Neural cell (in vitro differentiated cells): ENCODE data around the gene SUSD2. TPM values are rescaled to one million over a fixed set of nuclear protein-coding genes. Genes with fewer than 3 reads are reported as not detected.

ENCODE experiments used
- H2AFZ ChIP-seq: fragments of 200-600, 300-800 bp; sonication (generic), shearing (Covaris generic); 2 replicates; pipeline ENCODE4 v1.6.0; 2014; ENCODE audit warnings: low read depth, mild to moderate bottlenecking, antibody characterized with exemption, low read length, moderate library complexity
- H3F3A ChIP-seq: fragments of 200-600 bp; shearing (Covaris generic); 2 replicates; pipeline ENCODE4 v1.6.1; 2016; ENCODE audit warnings: mild to moderate bottlenecking, moderate library complexity, mixed read lengths, antibody characterized with exemption, low read length; ENCODE audit not compliant: insufficient read depth, poor library complexity, severe bottlenecking
- H3K27ac ChIP-seq: fragments of 200-600, 300-800 bp; sonication (generic), shearing (Covaris generic); 2 replicates; pipeline ENCODE4 v1.5.1; 2014; ENCODE audit warnings: mild to moderate bottlenecking, low read length, moderate library complexity
- H3K27me3 ChIP-seq: fragments of 300-800, 200-600 bp; sonication (generic), shearing (Covaris generic); 2 replicates; pipeline ENCODE4 v1.6.0; 2014; ENCODE audit warnings: mild to moderate bottlenecking, low read depth, low read length, moderate library complexity; ENCODE audit not compliant: insufficient read depth
- H3K36me3 ChIP-seq: fragments of 300-800, 200-600 bp; sonication (generic), shearing (Covaris generic); 2 replicates; pipeline ENCODE4 v1.5.1; 2014; ENCODE audit warnings: mild to moderate bottlenecking, antibody characterized with exemption, low read length, moderate library complexity; ENCODE audit not compliant: insufficient read depth
- H3K4me2 ChIP-seq: fragments of 300-800, 200-600 bp; sonication (generic), shearing (Covaris generic); 2 replicates; pipeline ENCODE4 v1.6.0; 2014; ENCODE audit warnings: mild to moderate bottlenecking, low read length
- H3K4me3 ChIP-seq: fragments of 300-800, 200-600 bp; sonication (generic), shearing (Covaris generic); 2 replicates; pipeline ENCODE4 v1.5.1; 2014; ENCODE audit warnings: mild to moderate bottlenecking, low read length, moderate library complexity
- H3K79me2 ChIP-seq: fragments of 200-600 bp; shearing (Covaris generic); replicated peaks from 2 replicates; pipeline ENCODE4 v1.6.0; 2014; ENCODE audit warnings: mild to moderate bottlenecking, low read length, moderate library complexity; ENCODE audit not compliant: insufficient read depth
- H3K9ac ChIP-seq: fragments of 300-800, 200-600 bp; sonication (generic), shearing (Covaris generic); 2 replicates; pipeline ENCODE4 v1.6.1; 2016; ENCODE audit warnings: mild to moderate bottlenecking, low read length, mixed read lengths
- H3K9me2 ChIP-seq: fragments of 200-600 bp; shearing (Covaris generic); 2 replicates; pipeline ENCODE4 v1.6.1; 2016; ENCODE audit warnings: mild to moderate bottlenecking, low read length, mixed read lengths; ENCODE audit not compliant: insufficient read depth
- H3K9me3 ChIP-seq: fragments of 200-600, 300-800 bp; sonication (generic), shearing (Covaris generic); 2 replicates; pipeline ENCODE4 v1.6.1; 2016; ENCODE audit warnings: mild to moderate bottlenecking, mixed run types, low read length, moderate library complexity, mixed read lengths
- H4K20me1 ChIP-seq: fragments of 200-600 bp; shearing (Covaris generic); 2 replicates; pipeline ENCODE4 v1.6.1; 2016; ENCODE audit warnings: mild to moderate bottlenecking, mixed run types; ENCODE audit not compliant: insufficient read depth
- EP300 ChIP-seq: fragments of 450-650 bp; conservative IDR thresholded peaks from 2 replicates; pipeline ENCODE4 v1.6.1; 2014; ENCODE audit warnings: antibody characterized with exemption, mild to moderate bottlenecking, moderate library complexity; ENCODE audit not compliant: poor library complexity, severe bottlenecking
- EZH2 ChIP-seq: fragments of 200-600, 300-800 bp; shearing (Covaris generic), sonication (generic); IDR thresholded peaks from 2 replicates; pipeline ENCODE4 v1.6.1; 2014; ENCODE audit warnings: antibody characterized with exemption, low read length, borderline replicate concordance, mild to moderate bottlenecking; ENCODE audit not compliant: insufficient read depth, poor library complexity, severe bottlenecking
- MXI1 ChIP-seq: fragments of 450-650 bp; conservative IDR thresholded peaks from 2 replicates; pipeline ENCODE4 v1.6.1; 2014; ENCODE audit warnings: antibody characterized with exemption, mild to moderate bottlenecking; ENCODE audit not compliant: poor library complexity, severe bottlenecking
- POLR2AphosphoS5 ChIP-seq: IDR thresholded peaks from 2 replicates; pipeline ENCODE4 v1.6.1; 2012
- RAD21 ChIP-seq: fragments of 450-650 bp; conservative IDR thresholded peaks from 2 replicates; pipeline ENCODE4 v1.6.1; 2014; ENCODE audit warnings: antibody characterized with exemption, mild to moderate bottlenecking, moderate library complexity
- SMC3 ChIP-seq: fragments of 450-650 bp; conservative IDR thresholded peaks from 2 replicates; pipeline ENCODE4 v1.6.1; 2014; ENCODE audit warnings: antibody characterized with exemption, mild to moderate bottlenecking, moderate library complexity; ENCODE audit not compliant: poor library complexity
- TAF1 ChIP-seq: IDR thresholded peaks from 2 replicates; pipeline ENCODE4 v1.6.1; 2012; ENCODE audit warnings: low read depth
- polyA plus RNA-seq: library from polyadenylated mRNA; depleted of rRNA; stranded (reverse); fragments of >200 nt; gene quantifications from 2 replicates; pipeline ENCODE4 v1.2.3, GENCODE V29; 2014
- TF ChIP-seq, protein P1 (sequence below): fragments of 450-650 bp; IDR thresholded peaks from 2 replicates; pipeline ENCODE4 v1.5.1; 2014; ENCODE audit warnings: antibody characterized with exemption, mild to moderate bottlenecking, moderate library complexity; ENCODE audit not compliant: poor library complexity, severe bottlenecking
- TF ChIP-seq, protein P2 (sequence below): IDR thresholded peaks from 2 replicates; pipeline ENCODE4 v1.6.1; 2012; ENCODE audit warnings: borderline replicate concordance

SUSD2 gene
- polyA plus RNA-seq, 1 donor from 2014 or later, result 0.20 TPM

DNA sequence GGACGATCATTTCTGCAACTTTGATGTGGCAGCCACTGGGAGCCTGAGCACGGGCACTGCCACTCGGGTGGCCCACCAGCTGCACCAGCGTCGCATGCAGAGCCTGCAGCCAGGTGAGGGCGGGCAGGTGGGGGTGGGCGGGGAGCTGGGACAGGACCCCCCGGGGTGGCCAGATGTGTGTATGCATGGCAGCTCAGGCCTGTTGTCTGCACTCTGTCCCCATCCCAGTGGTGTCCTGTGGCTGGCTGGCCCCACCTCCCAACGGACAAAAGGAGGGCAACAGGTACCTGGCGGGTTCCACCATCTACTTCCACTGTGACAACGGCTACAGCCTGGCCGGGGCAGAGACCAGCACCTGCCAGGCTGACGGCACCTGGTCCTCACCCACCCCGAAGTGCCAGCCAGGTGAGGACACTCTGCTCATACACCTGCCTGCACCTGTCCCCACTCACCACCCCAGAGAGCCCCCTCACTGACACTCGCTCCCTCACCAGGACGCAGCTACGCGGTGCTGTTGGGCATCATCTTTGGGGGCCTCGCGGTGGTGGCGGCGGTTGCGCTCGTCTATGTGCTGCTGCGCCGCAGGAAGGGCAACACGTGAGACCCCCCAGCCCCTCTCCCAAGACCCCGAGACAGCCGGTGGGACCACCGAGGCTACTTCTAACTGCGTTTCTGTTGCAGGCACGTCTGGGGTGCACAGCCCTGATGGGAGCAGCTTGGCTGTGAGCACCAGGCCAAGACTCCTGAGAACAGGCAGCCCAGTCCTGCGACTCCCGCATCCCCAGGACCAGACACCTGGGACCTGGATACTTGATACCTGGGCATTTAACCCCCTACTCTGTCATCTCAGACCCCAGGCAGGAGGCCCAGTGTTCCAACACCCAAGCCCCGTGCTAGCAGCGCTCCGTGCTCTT is 6.7 kb downstream of the SUSD2 start:
- H3K36me3 ChIP-seq, result no peaks in the 10 kb centered on the region
- H3K9me3 ChIP-seq, result no peaks in the 10 kb centered on the region
- H3F3A ChIP-seq, result no peaks in the 10 kb centered on the region

DNA sequence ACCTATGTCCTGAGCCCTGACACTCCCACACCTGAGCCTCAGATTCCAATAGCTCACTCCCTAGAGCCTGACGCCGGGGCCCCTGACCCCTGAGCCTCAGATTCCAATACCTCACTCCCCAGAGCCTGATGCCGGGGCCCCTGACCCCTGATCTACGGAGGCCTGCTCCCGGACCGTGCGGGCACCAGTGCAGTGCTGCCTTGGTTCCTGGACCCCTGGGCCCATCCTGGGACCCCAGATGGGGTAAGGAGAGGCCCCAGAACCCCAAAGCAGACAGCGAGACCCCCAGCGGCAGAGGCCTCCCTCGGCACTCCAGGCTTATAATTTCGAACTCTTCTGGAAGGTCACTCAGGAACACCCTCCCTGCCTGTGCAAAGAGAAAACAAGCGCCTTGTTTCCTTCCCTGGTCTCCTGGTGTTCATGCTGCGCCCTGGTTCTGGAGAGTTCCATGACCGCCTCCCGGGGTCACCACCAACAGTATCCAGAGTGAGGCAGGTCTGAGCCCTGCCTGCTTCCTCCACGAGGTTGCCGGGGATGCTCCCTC is 7.5 kb downstream of the SUSD2 start:
- TF ChIP-seq SMC3 (no peak), EZH2 (no peak), MXI1 (no peak), TAF1 (no peak)
- no peaks in the 10 kb centered on the region for H3K79me2 ChIP-seq
- no peak overlapping the region for H3K4me3 ChIP-seq
- H3K27ac ChIP-seq, result no peak overlapping the region
- no peaks in the 10 kb centered on the region for H3F3A ChIP-seq
- no peaks in the 10 kb centered on the region for H3K36me3 ChIP-seq
- no peaks in the 10 kb centered on the region for H3K9me3 ChIP-seq
- no peaks in the 10 kb centered on the region for H3K27me3 ChIP-seq
- no peak overlapping the region for H3K9ac ChIP-seq
- H3K4me2 ChIP-seq, result no peak overlapping the region
- no peak overlapping the region for H2AFZ ChIP-seq
- no peaks in the 10 kb centered on the region for H4K20me1 ChIP-seq
- no peaks in the 10 kb centered on the region for H3K9me2 ChIP-seq

More for the DNA sequence above, 6.7 kb downstream of the SUSD2 start:
- Histone ChIP-seq H3K9ac (no peak overlapping the region), H3K27ac (no peak overlapping the region), H3K4me3 (no peak overlapping the region), H3K4me2 (no peak overlapping the region), H2AFZ (no peak overlapping the region), H3K79me2 (no peaks in the 10 kb centered on the region), H3K9me2 (no peaks in the 10 kb centered on the region), H3K27me3 (no peaks in the 10 kb centered on the region), H4K20me1 (no peaks in the 10 kb centered on the region)
- no peak for TF ChIP-seq POLR2AphosphoS5
- no peak for TF ChIP-seq SMC3
- TF ChIP-seq, protein P1, sequence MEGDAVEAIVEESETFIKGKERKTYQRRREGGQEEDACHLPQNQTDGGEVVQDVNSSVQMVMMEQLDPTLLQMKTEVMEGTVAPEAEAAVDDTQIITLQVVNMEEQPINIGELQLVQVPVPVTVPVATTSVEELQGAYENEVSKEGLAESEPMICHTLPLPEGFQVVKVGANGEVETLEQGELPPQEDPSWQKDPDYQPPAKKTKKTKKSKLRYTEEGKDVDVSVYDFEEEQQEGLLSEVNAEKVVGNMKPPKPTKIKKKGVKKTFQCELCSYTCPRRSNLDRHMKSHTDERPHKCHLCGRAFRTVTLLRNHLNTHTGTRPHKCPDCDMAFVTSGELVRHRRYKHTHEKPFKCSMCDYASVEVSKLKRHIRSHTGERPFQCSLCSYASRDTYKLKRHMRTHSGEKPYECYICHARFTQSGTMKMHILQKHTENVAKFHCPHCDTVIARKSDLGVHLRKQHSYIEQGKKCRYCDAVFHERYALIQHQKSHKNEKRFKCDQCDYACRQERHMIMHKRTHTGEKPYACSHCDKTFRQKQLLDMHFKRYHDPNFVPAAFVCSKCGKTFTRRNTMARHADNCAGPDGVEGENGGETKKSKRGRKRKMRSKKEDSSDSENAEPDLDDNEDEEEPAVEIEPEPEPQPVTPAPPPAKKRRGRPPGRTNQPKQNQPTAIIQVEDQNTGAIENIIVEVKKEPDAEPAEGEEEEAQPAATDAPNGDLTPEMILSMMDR, result no peak
- TF ChIP-seq RAD21, result no peak
- TF ChIP-seq, protein P2, sequence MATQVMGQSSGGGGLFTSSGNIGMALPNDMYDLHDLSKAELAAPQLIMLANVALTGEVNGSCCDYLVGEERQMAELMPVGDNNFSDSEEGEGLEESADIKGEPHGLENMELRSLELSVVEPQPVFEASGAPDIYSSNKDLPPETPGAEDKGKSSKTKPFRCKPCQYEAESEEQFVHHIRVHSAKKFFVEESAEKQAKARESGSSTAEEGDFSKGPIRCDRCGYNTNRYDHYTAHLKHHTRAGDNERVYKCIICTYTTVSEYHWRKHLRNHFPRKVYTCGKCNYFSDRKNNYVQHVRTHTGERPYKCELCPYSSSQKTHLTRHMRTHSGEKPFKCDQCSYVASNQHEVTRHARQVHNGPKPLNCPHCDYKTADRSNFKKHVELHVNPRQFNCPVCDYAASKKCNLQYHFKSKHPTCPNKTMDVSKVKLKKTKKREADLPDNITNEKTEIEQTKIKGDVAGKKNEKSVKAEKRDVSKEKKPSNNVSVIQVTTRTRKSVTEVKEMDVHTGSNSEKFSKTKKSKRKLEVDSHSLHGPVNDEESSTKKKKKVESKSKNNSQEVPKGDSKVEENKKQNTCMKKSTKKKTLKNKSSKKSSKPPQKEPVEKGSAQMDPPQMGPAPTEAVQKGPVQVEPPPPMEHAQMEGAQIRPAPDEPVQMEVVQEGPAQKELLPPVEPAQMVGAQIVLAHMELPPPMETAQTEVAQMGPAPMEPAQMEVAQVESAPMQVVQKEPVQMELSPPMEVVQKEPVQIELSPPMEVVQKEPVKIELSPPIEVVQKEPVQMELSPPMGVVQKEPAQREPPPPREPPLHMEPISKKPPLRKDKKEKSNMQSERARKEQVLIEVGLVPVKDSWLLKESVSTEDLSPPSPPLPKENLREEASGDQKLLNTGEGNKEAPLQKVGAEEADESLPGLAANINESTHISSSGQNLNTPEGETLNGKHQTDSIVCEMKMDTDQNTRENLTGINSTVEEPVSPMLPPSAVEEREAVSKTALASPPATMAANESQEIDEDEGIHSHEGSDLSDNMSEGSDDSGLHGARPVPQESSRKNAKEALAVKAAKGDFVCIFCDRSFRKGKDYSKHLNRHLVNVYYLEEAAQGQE, result no peak
- TF ChIP-seq MXI1, result no peak
- TF ChIP-seq TAF1, result no peak
- TF ChIP-seq EZH2, result no peak
- TF ChIP-seq EP300, result no peak
